Kidney (tissue), 14 donors: ENCODE results near the gene CAMTA1. TPM values are rescaled to one million over a fixed set of nuclear protein-coding genes. Genes with fewer than 3 reads are reported as not detected.

Experiments
- DNase-seq, 5 donors: peaks; one replicate each; pipeline ENCODE4 v3.0.0-alpha.2; 2013 to 2020
- FAIRE-seq: peaks from 2 replicates; lab custom pipeline; 2012; peaks lifted over from hg19 to GRCh38; lab: Jason Lieb, UNC
- H3K27ac ChIP-seq, 2 donors: one replicate each; pipeline ENCODE4 v1.7.0; 2013; ENCODE audit warnings: low read depth in 2 of 2, low read length in 2 of 2, inconsistent platforms in 1 of 2
- H3K27me3 ChIP-seq: one replicate; pipeline ENCODE4 v1.7.1; 2013; ENCODE audit warnings: low read length, inconsistent platforms; ENCODE audit not compliant: control insufficient read depth, insufficient read depth
- H3K36me3 ChIP-seq, 3 donors: one replicate each; pipeline versions ENCODE4 v1.7.0 to v1.7.1; 2013; ENCODE audit warnings: low read length in 3 of 3, control low read depth in 1 of 3, inconsistent platforms in 1 of 3; ENCODE audit not compliant: insufficient read depth in 3 of 3, control insufficient read depth in 2 of 3
- H3K4me1 ChIP-seq, 3 donors: one replicate each; pipeline versions ENCODE4 v1.7.0 to v1.7.1; 2013; ENCODE audit warnings: low read length in 3 of 3, inconsistent platforms in 1 of 3, low read depth in 1 of 3; ENCODE audit not compliant: control insufficient read depth in 2 of 3, insufficient read depth in 2 of 3
- H3K4me3 ChIP-seq, 3 donors: one replicate each; pipeline versions ENCODE4 v1.7.0 to v1.8.1; 2013; ENCODE audit warnings: low read length in 3 of 3, control low read depth in 1 of 3, inconsistent platforms in 1 of 3
- H3K9ac ChIP-seq, 3 donors: one replicate each; pipeline versions ENCODE4 v1.7.0 to v1.7.1; 2013; ENCODE audit warnings: low read length in 3 of 3, control low read depth in 1 of 3, inconsistent platforms in 1 of 3
- H3K9me3 ChIP-seq, 3 donors: one replicate each; pipeline versions ENCODE4 v1.7.0 to v1.7.1; 2013; ENCODE audit warnings: low read length in 3 of 3, control low read depth in 1 of 3, inconsistent platforms in 1 of 3; ENCODE audit not compliant: control insufficient read depth in 2 of 3, insufficient read depth in 1 of 3
- intact Hi-C: fragments of 100-400 bp; cut with DNase I; formaldehyde crosslinking; loops from one replicate; pipeline ENCODE4 v1.11.1; 2022
- polyA plus RNA-seq: library from polyadenylated mRNA; stranded (reverse); fragments of 350-450 nt; fragmentation: Illumina TruSeq; extraction: RNeasy Lipid Tissue Mini Kit (QIAGEN cat#74804); gene quantifications from one replicate; pipeline ENCODE4 v1.2.3, GENCODE V29; 2014; ENCODE audit warnings: low read depth, low replicate concordance; ENCODE audit not compliant: insufficient read depth
- total RNA-seq: library from RNA; stranded (reverse); fragmentation: NEBNext Ultra II Directional; extraction: Animal tissue kit (Norgen Biotek cat#: 25700); gene quantifications from one replicate; pipeline ENCODE4 v1.2.1, GENCODE V29; 2021
- TF ChIP-seq, protein P1 (sequence below): IDR thresholded peaks from 3 replicates; pipeline ENCODE4 v1.5.1; 2012; ENCODE audit warnings: mild to moderate bottlenecking, moderate library complexity, borderline replicate concordance; ENCODE audit not compliant: insufficient read depth; ENCODE audit errors: extremely low read depth
- donor health status: control.
- donor health status: control.
- donor health status: control.
- donor health status: control.
- donor health status: control.
- donor health status: DM: yes; HTN: yes; CAD: no.
- donor health status: Normal renal cell carcinoma (clear cell type).

Gene CAMTA1
- total and polyA plus RNA-seq, 2 donors from 2014 or later, result 79.0 to 170 TPM

DNA sequence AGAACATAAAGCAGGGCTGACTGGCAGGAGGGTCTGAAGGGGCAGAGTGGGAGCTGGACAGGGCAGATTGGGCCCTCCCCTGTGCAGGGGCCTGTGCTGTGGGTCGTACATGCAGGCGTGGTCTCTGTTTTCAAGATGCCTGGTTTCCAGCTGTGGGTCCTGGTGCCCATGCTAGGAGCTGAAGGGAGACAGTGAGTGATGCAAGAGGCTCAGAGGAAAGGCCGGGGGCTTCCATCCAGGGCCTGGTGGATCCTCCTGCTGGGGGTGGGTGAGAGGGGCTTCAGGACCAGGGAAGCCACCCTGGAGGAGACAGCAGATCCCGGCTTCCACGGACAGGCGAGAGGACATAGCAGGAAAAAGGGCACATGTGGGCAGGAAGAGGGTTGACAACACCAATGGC, 636.8 kb downstream of the CAMTA1 start:
- Histone ChIP-seq H3K36me3 (no peaks in the 10 kb centered on the region), H3K27me3 (no peaks in the 10 kb centered on the region), H3K4me1 (no peaks in the 10 kb centered on the region), H3K27ac (no peak overlapping the region), H3K4me3 (no peak overlapping the region), H3K9me3 (no peaks in the 10 kb centered on the region), H3K9ac (no peak overlapping the region)
- DNase-seq, result peak in 2 of 5 donors; percentile 14 to 45
- TF ChIP-seq, protein P1, sequence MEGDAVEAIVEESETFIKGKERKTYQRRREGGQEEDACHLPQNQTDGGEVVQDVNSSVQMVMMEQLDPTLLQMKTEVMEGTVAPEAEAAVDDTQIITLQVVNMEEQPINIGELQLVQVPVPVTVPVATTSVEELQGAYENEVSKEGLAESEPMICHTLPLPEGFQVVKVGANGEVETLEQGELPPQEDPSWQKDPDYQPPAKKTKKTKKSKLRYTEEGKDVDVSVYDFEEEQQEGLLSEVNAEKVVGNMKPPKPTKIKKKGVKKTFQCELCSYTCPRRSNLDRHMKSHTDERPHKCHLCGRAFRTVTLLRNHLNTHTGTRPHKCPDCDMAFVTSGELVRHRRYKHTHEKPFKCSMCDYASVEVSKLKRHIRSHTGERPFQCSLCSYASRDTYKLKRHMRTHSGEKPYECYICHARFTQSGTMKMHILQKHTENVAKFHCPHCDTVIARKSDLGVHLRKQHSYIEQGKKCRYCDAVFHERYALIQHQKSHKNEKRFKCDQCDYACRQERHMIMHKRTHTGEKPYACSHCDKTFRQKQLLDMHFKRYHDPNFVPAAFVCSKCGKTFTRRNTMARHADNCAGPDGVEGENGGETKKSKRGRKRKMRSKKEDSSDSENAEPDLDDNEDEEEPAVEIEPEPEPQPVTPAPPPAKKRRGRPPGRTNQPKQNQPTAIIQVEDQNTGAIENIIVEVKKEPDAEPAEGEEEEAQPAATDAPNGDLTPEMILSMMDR, result no peak
- FAIRE-seq, result no peak
- intact Hi-C loops, result no loop called here

DNA sequence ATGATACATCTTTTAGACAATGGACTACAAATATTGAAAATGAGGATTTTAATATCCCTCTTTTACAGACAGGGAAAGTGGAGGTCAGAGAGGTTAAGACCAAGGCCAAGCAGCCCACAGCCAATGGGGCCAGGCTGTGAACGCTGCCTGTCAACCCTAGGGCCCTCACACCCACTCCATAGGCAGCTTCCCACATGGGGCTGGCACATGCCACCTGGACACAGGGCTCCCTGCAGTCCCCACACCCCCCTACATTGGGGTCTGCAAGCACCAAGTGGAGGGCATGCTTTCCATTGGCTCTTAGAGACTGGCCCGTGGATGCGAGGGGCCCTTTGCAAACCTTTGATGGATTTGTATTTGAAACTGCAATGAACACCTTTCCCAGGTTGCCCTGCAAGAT, 637.3 kb downstream of the CAMTA1 start:
- TF ChIP-seq, protein P1, result no peak
- DNase-seq (peak in 1 of 5 donors; percentile 9), FAIRE-seq (no peak)
- H3K4me1 ChIP-seq, result no peaks in the 10 kb centered on the region
- no peaks in the 10 kb centered on the region for H3K9me3 ChIP-seq
- H3K9ac ChIP-seq, result no peak overlapping the region
- no peaks in the 10 kb centered on the region for H3K27me3 ChIP-seq
- no peak overlapping the region for H3K4me3 ChIP-seq
- no peak overlapping the region for H3K27ac ChIP-seq
- H3K36me3 ChIP-seq, result no peaks in the 10 kb centered on the region
- intact Hi-C loops, result no loop called here

DNA sequence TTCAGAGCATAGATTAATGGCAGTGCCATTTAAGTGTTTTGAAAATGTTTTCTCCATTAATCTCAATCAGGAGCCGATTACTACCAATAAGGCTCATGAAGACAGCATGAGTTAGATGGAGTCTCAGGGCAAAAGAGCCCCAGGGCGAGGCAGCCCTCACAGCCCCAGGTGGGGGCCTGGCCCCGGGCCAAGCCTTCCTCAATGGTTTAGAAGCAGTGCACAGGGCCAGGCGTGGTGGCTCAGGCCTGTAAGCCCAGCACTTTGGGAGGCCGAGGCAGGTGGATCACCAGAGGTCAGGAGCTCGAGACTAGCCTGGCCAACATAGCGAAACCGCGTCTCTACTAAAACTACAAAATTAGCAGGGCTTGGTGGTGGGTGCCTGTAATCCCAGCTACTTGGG, 637.7 kb downstream of the CAMTA1 start:
- Histone ChIP-seq H3K9me3 (no peaks in the 10 kb centered on the region), H3K36me3 (no peaks in the 10 kb centered on the region), H3K9ac (no peak overlapping the region), H3K27ac (no peak overlapping the region), H3K4me1 (no peaks in the 10 kb centered on the region), H3K4me3 (no peak overlapping the region), H3K27me3 (no peaks in the 10 kb centered on the region)
- FAIRE-seq, result no peak
- DNase-seq, result peak in 1 of 5 donors; percentile 59
- intact Hi-C loops, result no loop called here
- TF ChIP-seq, protein P1, result no peak

DNA sequence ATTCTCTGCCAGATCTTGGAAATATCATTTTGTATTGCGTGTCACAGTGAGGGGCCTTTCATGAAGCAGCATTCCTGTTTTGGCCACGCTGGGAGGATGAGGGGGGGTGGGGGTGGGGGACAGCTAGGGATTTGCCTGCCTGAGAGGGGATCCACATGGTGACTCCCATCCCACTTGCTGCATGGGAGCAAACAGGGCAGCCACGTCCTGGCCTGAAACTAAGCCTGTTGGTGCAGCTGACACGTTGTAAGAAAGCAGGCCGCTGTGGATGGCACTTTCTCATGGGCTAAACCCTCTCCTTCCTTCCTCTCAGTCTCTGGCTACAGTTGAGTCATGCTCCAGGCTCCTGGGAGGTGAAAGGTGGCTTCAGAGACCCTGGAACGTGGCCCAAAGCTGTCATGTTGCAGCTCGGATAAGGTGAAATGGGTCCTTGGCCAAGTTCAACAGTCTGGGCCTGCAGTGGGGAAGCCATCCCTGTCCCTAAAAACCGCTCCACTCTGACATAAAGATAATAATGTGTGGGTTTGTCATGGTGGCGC, 639.2 kb downstream of the CAMTA1 start:
- FAIRE-seq (no peak), DNase-seq (peak in 2 of 5 donors; percentile 27 to 52)
- intact Hi-C loops, result no loop called here
- Histone ChIP-seq H3K9me3 (no peaks in the 10 kb centered on the region), H3K27ac (no peak overlapping the region), H3K9ac (no peak overlapping the region), H3K27me3 (no peaks in the 10 kb centered on the region), H3K36me3 (no peaks in the 10 kb centered on the region), H3K4me1 (no peaks in the 10 kb centered on the region), H3K4me3 (no peak overlapping the region)
- TF ChIP-seq, protein P1, result no peak
